K562 (cell line): Measurements from ENCODE around the gene ATP5MK. TPM values are rescaled to one million over a fixed set of nuclear protein-coding genes. Genes with fewer than 3 reads are reported as not detected.
A peak's percentile ranks its signal among the peaks of the same experiment; 100 is the strongest.

Experiments used
- ARID1B ChIP-seq: fragments of 450-650 bp; IDR thresholded peaks from 2 replicates; pipeline ENCODE4 v1.6.1; 2016; ENCODE audit warnings: antibody characterized with exemption, mild to moderate bottlenecking, inconsistent platforms
- ASH1L ChIP-seq: fragments of 450-650 bp; IDR thresholded peaks from 2 replicates; pipeline ENCODE4 v1.6.1; 2018; ENCODE audit warnings: borderline replicate concordance, mild to moderate bottlenecking, low read depth; ENCODE audit not compliant: partially characterized antibody
- CBX5 ChIP-seq: IDR thresholded peaks from 2 replicates; pipeline ENCODE4 v1.6.1; 2014; ENCODE audit warnings: low read depth, borderline replicate concordance
- CBX8 ChIP-seq: fragments of 200-600 bp; sonication (generic); IDR thresholded peaks from 2 replicates; pipeline ENCODE4 v1.6.1; 2012; ENCODE audit warnings: borderline replicate concordance, mixed run types, low read depth, mild to moderate bottlenecking, moderate library complexity, mixed read lengths, low read length, control low read depth, inconsistent platforms; ENCODE audit not compliant: poor library complexity, severe bottlenecking; ENCODE audit errors: extremely low read depth
- CREBBP ChIP-seq: IDR thresholded peaks from one replicate; pipeline ENCODE4 v1.6.1; 2012; ENCODE audit warnings: low read depth, mild to moderate bottlenecking, control low read depth, inconsistent platforms, low read length
- ELF4 ChIP-seq: fragments of 450-650 bp; formaldehyde crosslinking; IDR thresholded peaks from 2 replicates; pipeline ENCODE4 v1.4.0; 2022; ENCODE audit warnings: missing genetic modification characterization
- FOXP4 ChIP-seq: sonication (generic); formaldehyde crosslinking; IDR thresholded peaks from 2 replicates; pipeline ENCODE4 v1.8.0; 2022; ENCODE audit warnings: mild to moderate bottlenecking, missing genetic modification reagents, borderline replicate concordance
- GATAD2A ChIP-seq: fragments of 450-650 bp; IDR thresholded peaks from 2 replicates; pipeline ENCODE4 v1.6.1; 2017
- HEY1 ChIP-seq: fragments of 250-450 bp; sonication (Bioruptor Pico); IDR thresholded peaks from 2 replicates; pipeline ENCODE4 v1.5.0; 2020; ENCODE audit warnings: mild to moderate bottlenecking, moderate library complexity, borderline replicate concordance
- HOMEZ ChIP-seq: fragments of 250-450 bp; sonication (Bioruptor Pico); IDR thresholded peaks from 2 replicates; pipeline ENCODE4 v1.4.0; 2020; ENCODE audit warnings: mild to moderate bottlenecking, moderate library complexity
- PHF8 ChIP-seq: fragments of 200-600 bp; sonication (generic); IDR thresholded peaks from 2 replicates; pipeline ENCODE4 v1.6.1; 2012; ENCODE audit warnings: mixed run types, mild to moderate bottlenecking, inconsistent platforms, low read length, moderate library complexity, borderline replicate concordance
- POLR2A ChIP-seq: fragments of 450-650 bp; conservative IDR thresholded peaks from 2 replicates; pipeline ENCODE4 v1.6.1; 2016
- RBM15 ChIP-seq: fragments of 200-400 bp; formaldehyde crosslinking; IDR thresholded peaks from 2 replicates; pipeline ENCODE4 v1.6.1; 2018; ENCODE audit warnings: mild to moderate bottlenecking, low read length, moderate library complexity; ENCODE audit not compliant: insufficient read depth
- RBM22 ChIP-seq: fragments of 200-400 bp; formaldehyde crosslinking; IDR thresholded peaks from 2 replicates; pipeline ENCODE4 v1.6.1; 2018; ENCODE audit warnings: low read length, low read depth; ENCODE audit not compliant: poor library complexity, severe bottlenecking
- SLC30A9 ChIP-seq: fragments of 250-450 bp; sonication (Bioruptor Pico); IDR thresholded peaks from 2 replicates; pipeline ENCODE4 v1.8.0; 2022; ENCODE audit warnings: mild to moderate bottlenecking, moderate library complexity
- STAT5A ChIP-seq: IDR thresholded peaks from 2 replicates; pipeline ENCODE4 v1.6.1; 2012; ENCODE audit warnings: low read length, inconsistent platforms, borderline replicate concordance
- TEAD4 ChIP-seq, 2 experiments: sonication (generic) in 1 of 2; formaldehyde crosslinking in 1 of 2; IDR thresholded peaks; 2 replicates each; pipeline versions ENCODE4 v1.6.1 to v1.8.0; 2012 to 2022; ENCODE audit warnings: borderline replicate concordance in 1 of 2, inconsistent platforms in 1 of 2, low read length in 1 of 2, mild to moderate bottlenecking in 1 of 2, missing genetic modification reagents in 1 of 2
- TSC22D4 ChIP-seq: fragments of 450-650 bp; IDR thresholded peaks from 2 replicates; pipeline ENCODE4 v1.6.1; 2016; ENCODE audit warnings: missing genetic modification characterization, missing biosample characterization, control low read depth
- ZNF134 ChIP-seq: fragments of 250-450 bp; sonication (Bioruptor Pico); conservative IDR thresholded peaks from 2 replicates; pipeline ENCODE4 v1.4.0; 2020
- ZNF232 ChIP-seq: sonication (generic); formaldehyde crosslinking; IDR thresholded peaks from 2 replicates; pipeline ENCODE4 v1.8.0; 2022; ENCODE audit warnings: mild to moderate bottlenecking, missing genetic modification reagents
- ZNF511 ChIP-seq: sonication (generic); formaldehyde crosslinking; IDR thresholded peaks from 2 replicates; pipeline ENCODE4 v1.8.0; 2022; ENCODE audit warnings: mild to moderate bottlenecking, missing genetic modification reagents
- ZNF589 ChIP-seq: fragments of 200-800 bp; sonication (Bioruptor generic); IDR thresholded peaks from 2 replicates; pipeline ENCODE4 v1.6.1; 2016; ENCODE audit warnings: low read depth, missing genetic modification characterization, missing compliant biosample characterization
- ZNF696 ChIP-seq: fragments of 250-450 bp; sonication (Bioruptor Pico); conservative IDR thresholded peaks from 2 replicates; pipeline ENCODE4 v1.4.0; 2020; ENCODE audit warnings: mild to moderate bottlenecking, moderate library complexity
- ZNF830 ChIP-seq: fragments of 250-450 bp; sonication (Bioruptor Pico); IDR thresholded peaks from 2 replicates; pipeline ENCODE4 v1.5.0; 2021; ENCODE audit warnings: mild to moderate bottlenecking
- polyA plus RNA-seq, 8 experiments: library from polyadenylated mRNA; depleted of rRNA in 4 of 8; stranded (reverse) in 5 of 8; unstranded in 3 of 8; fragments of >200 nt; fragmentation: Nextera tagmentation in 2 of 8; fragmentation: Illumina TruSeq in 1 of 8; extraction: Ambion mirVana in 2 of 8; extraction: Trizol in 1 of 8; gene quantifications; 2 replicates each; pipeline versions ENCODE4 v1.2.1 to v1.2.3, GENCODE V29; 2011 to 2014; ENCODE audit warnings: inconsistent platforms in 1 of 8, missing spikeins in 1 of 8
- total RNA-seq, 7 experiments: library from RNA; depleted of rRNA in 6 of 7; stranded (reverse); fragments of >200 nt in 6 of 7; fragmentation: Illumina TruSeq in 2 of 7; extraction: Trizol in 2 of 7; gene quantifications; 2 replicates each; pipeline versions ENCODE4 v1.2.1 to v1.2.3, GENCODE V29; 2011 to 2021; ENCODE audit warnings: low replicate concordance in 1 of 7

The ATP5MK gene
- total and polyA plus RNA-seq, 9 of the 15 experiments (the other 6 are each of a cell fraction or from before 2014, with no cell fraction given) = 182 to 1,810 (median 741) TPM

- no peak for TF ChIP-seq CBX8
- TF ChIP-seq ELF4 = no peak
- no peak for TF ChIP-seq ZNF232 (CRISPR knock-in tag)
- TF ChIP-seq FOXP4 (CRISPR knock-in tag) = no peak
- no peak for TF ChIP-seq ARID1B
- TF ChIP-seq ZNF830 (CRISPR knock-in tag) = no peak
- TF ChIP-seq RBM15 = no peak
- TF ChIP-seq ZNF589 (CRISPR knock-in tag) = no peak
- no peak for TF ChIP-seq HEY1 (CRISPR knock-in tag)
- TF ChIP-seq CBX5 = no peak
- no peak for TF ChIP-seq ASH1L
- TF ChIP-seq CREBBP = no peak
- TF ChIP-seq ZNF511 (CRISPR knock-in tag) = no peak
- TF ChIP-seq POLR2A = peak; percentile 95
- TF ChIP-seq HOMEZ = no peak
- no peak for TF ChIP-seq ZNF696 (CRISPR knock-in tag)
- 0 out of 2 replicates have a peak, but pooled peaks have one; percentile 45 for TF ChIP-seq GATAD2A
- TF ChIP-seq TEAD4 (IDR thresholded peaks at IDR 0.05; ENCODE audit: low read length) = no peak
- no peak for TF ChIP-seq TEAD4 (CRISPR knock-in tag; IDR thresholded peaks at IDR 0.05; ENCODE audit: borderline replicate concordance)
- no peak for TF ChIP-seq ZNF134 (CRISPR knock-in tag)
- TF ChIP-seq TSC22D4 (tag) = no peak
- TF ChIP-seq STAT5A = no peak
- peak; percentile 93; the same call in 1 of the 2 replicates for TF ChIP-seq PHF8
- TF ChIP-seq RBM22 = no peak
- no peak for TF ChIP-seq SLC30A9
Measured at GRCh38 chr10:103367782-103368518, 28.3 kb downstream of the ATP5MK start, which contains the start of gene TAF5 (continued).
